PFSK-1 (cell line): ENCODE results near the gene TMEM95.

Source experiments
- FOXP2 ChIP-seq: optimal IDR thresholded peaks from 2 replicates; pipeline ENCODE3; 2011; ENCODE audit warnings: borderline replicate concordance, control low read depth, inconsistent platforms; ENCODE audit not compliant: insufficient read depth; ENCODE audit errors: extremely low read length, extremely low read depth
- POLR2AphosphoS5 ChIP-seq: IDR thresholded peaks from 2 replicates; pipeline ENCODE4 v1.6.1; 2012; ENCODE audit warnings: low read depth, mild to moderate bottlenecking, control low read depth, low read length, moderate library complexity
- SIN3A ChIP-seq: IDR thresholded peaks from 2 replicates; pipeline ENCODE4 v1.6.1; 2012; ENCODE audit warnings: mild to moderate bottlenecking, low read length, moderate library complexity, borderline replicate concordance; ENCODE audit not compliant: insufficient read depth
- TAF1 ChIP-seq: IDR thresholded peaks from 2 replicates; pipeline ENCODE4 v1.6.1; 2012; ENCODE audit warnings: low read length, control low read depth, borderline replicate concordance; ENCODE audit not compliant: insufficient read depth
- TF ChIP-seq, protein P1 (sequence below), 2 experiments: IDR thresholded peaks; 2 replicates each; pipeline versions ENCODE4 v1.6.1 to v1.8.0; 2011 to 2012; ENCODE audit warnings: low read depth in 2 of 2, low read length in 2 of 2, control low read depth in 1 of 2, inconsistent platforms in 1 of 2, mild to moderate bottlenecking in 1 of 2, moderate library complexity in 1 of 2; ENCODE audit not compliant: insufficient read depth in 1 of 2

The TMEM95 gene

GRCh38 chr17:7392696-7393612 lies 38.0 kb downstream of the TMEM95 start:
- TF ChIP-seq POLR2AphosphoS5 (no peak), TAF1 (no peak), FOXP2 (no peak), SIN3A (no peak)
- TF ChIP-seq, protein P1, sequence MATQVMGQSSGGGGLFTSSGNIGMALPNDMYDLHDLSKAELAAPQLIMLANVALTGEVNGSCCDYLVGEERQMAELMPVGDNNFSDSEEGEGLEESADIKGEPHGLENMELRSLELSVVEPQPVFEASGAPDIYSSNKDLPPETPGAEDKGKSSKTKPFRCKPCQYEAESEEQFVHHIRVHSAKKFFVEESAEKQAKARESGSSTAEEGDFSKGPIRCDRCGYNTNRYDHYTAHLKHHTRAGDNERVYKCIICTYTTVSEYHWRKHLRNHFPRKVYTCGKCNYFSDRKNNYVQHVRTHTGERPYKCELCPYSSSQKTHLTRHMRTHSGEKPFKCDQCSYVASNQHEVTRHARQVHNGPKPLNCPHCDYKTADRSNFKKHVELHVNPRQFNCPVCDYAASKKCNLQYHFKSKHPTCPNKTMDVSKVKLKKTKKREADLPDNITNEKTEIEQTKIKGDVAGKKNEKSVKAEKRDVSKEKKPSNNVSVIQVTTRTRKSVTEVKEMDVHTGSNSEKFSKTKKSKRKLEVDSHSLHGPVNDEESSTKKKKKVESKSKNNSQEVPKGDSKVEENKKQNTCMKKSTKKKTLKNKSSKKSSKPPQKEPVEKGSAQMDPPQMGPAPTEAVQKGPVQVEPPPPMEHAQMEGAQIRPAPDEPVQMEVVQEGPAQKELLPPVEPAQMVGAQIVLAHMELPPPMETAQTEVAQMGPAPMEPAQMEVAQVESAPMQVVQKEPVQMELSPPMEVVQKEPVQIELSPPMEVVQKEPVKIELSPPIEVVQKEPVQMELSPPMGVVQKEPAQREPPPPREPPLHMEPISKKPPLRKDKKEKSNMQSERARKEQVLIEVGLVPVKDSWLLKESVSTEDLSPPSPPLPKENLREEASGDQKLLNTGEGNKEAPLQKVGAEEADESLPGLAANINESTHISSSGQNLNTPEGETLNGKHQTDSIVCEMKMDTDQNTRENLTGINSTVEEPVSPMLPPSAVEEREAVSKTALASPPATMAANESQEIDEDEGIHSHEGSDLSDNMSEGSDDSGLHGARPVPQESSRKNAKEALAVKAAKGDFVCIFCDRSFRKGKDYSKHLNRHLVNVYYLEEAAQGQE (IDR thresholded peaks at IDR 0.05; ENCODE audit: insufficient read depth in 1 of 2, low read depth in 2 of 2, low read length in 2 of 2), result no peak

DNA sequence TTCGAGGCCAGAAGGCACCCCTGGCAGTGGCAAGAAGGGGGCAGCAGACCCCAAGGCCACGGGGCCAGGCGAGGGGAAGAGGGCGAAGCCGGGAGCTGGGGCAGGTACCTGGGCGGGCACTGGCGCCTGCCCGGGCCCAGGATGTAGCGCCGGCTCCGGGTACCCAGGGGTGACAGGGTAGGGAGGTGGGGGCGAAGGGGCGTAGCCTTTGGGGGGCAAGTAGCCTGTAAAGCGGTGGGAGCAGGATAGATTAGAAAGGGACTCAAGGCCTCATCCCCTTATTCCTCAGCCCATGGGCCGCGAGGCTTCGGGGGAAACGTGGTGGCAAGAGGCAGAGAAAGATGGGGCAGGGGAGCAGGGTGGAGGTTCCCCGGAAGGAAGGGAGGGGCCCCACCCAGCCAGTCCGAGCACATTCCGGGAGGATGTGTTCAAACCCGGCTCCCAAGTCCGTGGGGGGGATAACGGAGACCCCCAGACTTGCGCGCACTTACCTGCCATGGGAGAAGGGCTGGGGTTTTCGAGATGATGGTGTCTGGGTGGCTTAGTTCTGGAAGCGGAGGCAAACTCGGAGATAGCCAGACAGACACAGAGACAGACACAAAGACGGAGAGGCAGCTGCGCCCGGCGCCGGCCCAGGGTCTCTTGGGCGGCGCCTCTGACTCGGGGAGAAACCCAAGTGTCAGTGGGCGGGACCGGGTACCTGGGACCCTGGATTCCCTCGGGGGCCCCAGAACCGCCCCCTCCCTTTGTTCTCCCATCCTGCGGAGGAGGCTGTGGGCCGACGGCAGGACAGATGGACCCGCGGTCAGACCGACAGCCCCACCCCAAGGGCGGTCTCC lies 38.9 kb downstream of the TMEM95 start:
- no peak for TF ChIP-seq TAF1
- no peak for TF ChIP-seq SIN3A
- no peak for TF ChIP-seq FOXP2
- TF ChIP-seq, protein P1 (IDR thresholded peaks at IDR 0.05; ENCODE audit: insufficient read depth in 1 of 2, low read depth in 2 of 2, low read length in 2 of 2), result no peak
- TF ChIP-seq POLR2AphosphoS5, result no peak

DNA sequence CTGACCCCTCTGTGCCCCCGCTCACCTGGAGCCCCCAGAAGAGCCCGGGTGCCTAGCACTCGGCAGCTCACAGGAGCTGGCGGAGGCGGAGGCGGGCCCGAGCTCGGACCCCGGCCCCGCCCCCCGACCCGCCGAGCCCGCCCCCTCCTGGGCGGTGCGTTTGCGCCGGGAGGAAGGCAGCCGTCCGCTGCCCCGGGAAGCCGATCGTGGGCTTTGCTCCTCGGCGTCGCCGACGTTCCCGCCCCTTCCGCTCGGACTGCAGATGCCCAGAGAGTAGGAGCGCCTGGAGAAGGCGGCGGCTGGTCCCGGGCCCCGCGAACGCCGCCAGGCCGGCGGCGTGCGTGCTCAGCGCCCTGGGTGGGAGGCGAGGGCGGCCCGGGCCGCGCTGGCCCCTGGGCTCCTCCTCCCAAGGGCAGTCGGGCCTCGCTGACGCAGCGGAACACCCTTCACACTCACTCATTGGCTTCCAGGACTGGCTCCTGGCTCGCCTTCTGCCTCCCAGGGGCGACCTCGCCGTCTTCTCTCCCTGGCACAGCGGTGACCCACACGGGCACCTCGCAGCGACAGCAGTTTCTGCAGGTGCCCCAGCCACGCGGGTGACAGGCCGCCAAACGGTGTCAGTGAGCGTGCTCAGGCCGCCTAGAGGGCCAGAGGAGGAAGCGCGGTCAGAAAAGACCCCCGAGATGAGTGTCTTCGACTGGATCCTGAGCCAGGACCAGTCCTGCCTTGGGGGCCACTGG lies 39.7 kb downstream of the TMEM95 start, which contains the start of gene PLSCR3:
Gene PLSCR3 (minus strand): TSS at position 74 of the 740 bp plus-strand sequence. CDS start 415 bp downstream, outside the sequence.
- TF ChIP-seq TAF1 (peak; percentile 76; the same call in 1 of the 2 replicates), POLR2AphosphoS5 (peak; percentile 94), SIN3A (peak; percentile 49; the same call in 1 of the 2 replicates), FOXP2 (no peak)
- TF ChIP-seq, protein P1 (IDR thresholded peaks at IDR 0.05; ENCODE audit: insufficient read depth in 1 of 2, low read depth in 2 of 2, low read length in 2 of 2), result peak; percentile 14 to 50; a peak in 1 of 4 replicates

GRCh38 chr17:7396147-7396546 lies 41.2 kb downstream of the TMEM95 start:
- TF ChIP-seq, protein P1 (IDR thresholded peaks at IDR 0.05; ENCODE audit: insufficient read depth in 1 of 2, low read depth in 2 of 2, low read length in 2 of 2), result no peak
- no peak for TF ChIP-seq TAF1
- TF ChIP-seq FOXP2, result no peak
- no peak for TF ChIP-seq POLR2AphosphoS5
- no peak for TF ChIP-seq SIN3A
